SIG-M5 treated with dmso at 0.1 percent for 504 hours (cell line): ENCODE data around the gene SLC25A42.
A peak's percentile ranks its signal among the peaks of the same experiment; 100 is the strongest.
"Not testable (repeated sequence)": the region's sequence is repeated elsewhere in the genome, so short reads cannot be mapped to it uniquely, and the experiment has no call there.

Source experiments
- DNase-seq: peaks from one replicate; lab custom pipeline; 2025; ENCODE audit not compliant: unreplicated experiment; lab: John Stamatoyannopoulos, UW

SLC25A42 gene

GRCh38 chr19:19103167-19103566, 39.4 kb downstream of the SLC25A42 start:
- no peak for DNase-seq

DNA sequence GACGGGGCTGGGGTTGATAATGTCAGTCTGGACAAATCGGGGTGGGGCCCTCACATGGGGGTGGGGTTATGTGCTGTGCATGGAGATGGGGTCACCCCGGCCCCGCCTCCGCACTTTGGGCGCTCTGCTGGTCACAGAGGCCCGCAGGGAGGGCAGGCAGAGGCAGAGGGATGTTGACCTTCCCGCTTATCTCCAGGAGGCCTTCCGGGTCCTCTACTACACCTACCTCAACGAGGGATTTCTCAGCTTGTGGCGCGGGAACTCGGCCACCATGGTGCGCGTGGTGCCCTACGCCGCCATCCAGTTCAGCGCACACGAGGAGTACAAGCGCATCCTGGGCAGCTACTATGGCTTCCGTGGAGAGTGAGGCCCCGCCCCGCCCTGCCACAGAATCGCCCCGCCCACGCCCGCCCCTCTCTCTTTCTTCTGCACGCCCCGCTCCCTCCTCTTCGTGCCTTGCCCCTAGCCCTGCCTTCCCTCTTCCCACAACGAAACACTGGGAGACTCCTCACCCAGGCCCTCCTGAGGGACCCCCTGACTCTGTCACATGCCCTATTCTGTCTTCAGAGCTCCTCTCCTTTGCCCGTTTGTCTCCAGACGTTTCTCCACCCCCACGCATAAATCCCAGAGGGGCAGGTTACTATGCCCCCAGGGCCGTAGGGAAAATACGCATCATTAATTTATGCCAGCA, 41.7 kb downstream of the SLC25A42 start:
- no peak for DNase-seq

GRCh38 chr19:19106056-19106551, 42.3 kb downstream of the SLC25A42 start:
- DNase-seq = no peak

GRCh38 chr19:19106938-19107337, 43.1 kb downstream of the SLC25A42 start:
- not testable (repeated sequence) for DNase-seq

- DNase-seq = no peak
These were observed 43.9 kb downstream of the SLC25A42 start for GRCh38 chr19:19107654-19108053.

GRCh38 chr19:19109601-19110000, 45.8 kb downstream of the SLC25A42 start:
- no peak for DNase-seq

DNA sequence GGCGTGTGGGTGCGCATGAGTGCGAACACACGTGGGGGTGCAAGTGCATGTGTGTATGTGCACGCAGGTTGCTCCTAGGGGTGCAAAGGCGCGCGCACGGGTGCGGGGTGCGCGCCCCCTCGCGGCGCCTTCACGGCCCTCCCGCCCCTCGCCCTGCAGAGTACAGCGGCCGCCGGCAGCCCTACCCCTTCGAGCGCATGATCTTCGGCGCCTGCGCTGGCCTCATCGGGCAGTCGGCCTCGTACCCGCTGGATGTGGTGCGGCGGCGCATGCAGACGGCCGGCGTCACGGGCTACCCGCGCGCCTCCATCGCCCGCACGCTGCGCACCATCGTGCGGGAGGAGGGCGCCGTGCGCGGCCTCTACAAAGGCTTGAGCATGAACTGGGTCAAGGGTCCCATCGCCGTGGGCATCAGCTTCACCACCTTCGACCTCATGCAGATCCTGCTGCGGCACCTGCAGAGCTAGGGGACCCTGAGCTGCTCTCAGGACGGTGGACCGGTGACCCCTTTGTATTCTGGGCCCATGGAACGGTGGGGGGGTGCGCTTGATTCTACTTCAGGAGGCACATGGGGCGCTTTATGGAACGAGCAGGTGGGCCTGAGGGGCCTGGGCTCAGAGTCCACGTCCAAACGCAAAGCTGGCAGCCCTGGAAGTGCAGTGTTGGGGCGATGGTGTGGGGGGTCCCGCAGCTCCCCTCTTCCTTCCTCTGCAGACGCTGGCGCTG, 46.8 kb downstream of the SLC25A42 start:
- DNase-seq = no peak

DNA sequence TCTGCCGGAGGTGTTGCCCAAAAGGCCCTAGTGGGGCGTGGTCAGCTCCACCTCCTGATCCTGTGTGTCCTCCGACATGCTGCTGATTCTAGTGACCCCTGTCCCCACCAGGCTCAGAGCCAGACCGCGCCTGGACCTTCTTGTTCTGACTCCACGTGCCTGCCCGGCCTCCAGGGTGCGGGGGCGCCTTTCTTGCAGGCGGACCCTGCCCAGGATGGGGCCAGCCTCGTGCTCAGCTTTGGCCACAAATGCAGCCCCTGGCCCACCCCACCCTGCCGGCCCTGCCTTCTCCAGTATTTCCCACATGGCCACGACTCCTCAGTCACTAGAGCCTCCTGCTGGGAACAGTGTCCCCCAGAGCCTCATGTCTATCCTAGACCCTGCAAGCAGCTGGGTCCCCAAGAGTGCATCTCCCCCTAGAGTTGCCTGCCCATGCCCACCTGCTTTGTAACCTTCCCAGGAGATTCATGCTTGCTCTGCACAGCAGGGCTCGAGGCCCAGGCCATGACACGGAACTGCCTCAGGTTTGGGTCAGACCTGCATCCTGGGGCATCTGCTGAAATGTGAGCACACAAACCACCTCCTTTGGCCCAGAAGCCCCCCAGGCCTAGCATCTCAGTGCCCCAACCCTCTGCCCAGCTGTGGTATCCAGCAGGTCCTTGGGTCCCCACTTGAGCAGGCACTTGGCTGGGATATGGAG, 47.5 kb downstream of the SLC25A42 start:
- no peak for DNase-seq

DNA sequence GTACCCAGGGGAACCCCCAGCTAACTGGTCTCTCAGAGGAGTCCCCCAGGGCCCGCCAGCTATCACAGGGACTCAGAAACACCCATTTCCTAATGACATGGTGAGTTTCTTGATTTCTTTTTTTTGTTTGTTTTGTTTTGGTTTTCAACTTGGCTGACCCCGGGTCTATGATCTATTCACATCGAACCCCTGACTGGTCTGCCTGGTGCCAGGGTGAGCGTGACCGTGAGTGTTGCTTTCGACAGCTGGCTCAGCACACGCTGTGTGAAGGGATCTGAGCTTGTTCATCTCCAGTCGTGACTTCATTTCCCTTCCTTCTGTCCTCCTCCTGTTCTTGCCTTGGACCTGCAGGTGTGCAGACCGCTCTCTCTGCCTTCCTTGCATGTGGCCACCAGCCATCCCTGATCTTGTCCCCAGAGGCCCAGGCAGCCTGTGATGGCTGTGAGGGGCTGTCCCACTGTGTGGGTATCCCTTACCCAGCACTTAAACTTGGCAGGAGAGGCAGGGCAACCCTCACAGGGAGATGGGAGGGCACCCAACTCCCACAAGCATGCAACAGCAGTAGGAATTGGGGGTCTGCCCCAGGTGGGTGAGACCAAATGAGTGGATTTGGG, 48.3 kb downstream of the SLC25A42 start:
- DNase-seq = no peak

GRCh38 chr19:19113040-19113626, 49.3 kb downstream of the SLC25A42 start:
- DNase-seq = no peak

DNA sequence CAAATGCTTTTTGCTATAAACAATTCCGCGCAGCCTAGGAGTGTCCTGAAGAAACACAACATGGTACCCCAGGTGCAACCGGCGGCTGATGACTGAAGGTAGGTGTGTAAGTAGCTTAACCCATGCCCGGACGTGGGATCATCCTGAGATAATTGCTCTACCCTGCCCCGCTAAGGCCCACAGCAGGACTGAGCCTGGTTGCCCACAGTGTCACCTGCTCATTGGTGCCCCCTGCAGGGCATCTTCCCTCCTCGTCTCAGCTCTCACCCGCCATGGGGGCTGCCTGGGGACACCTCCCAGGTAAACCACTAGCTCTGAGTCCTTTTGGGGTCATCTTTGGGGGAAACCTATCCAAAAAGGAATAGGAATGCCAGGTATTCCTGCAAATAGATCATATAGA, 52.2 kb downstream of the SLC25A42 start:
- peak; percentile 10 for DNase-seq

GRCh38 chr19:19119325-19120237, 55.8 kb downstream of the SLC25A42 start:
- no peak for DNase-seq

GRCh38 chr19:19120308-19121231, 56.8 kb downstream of the SLC25A42 start:
- no peak for DNase-seq

DNA sequence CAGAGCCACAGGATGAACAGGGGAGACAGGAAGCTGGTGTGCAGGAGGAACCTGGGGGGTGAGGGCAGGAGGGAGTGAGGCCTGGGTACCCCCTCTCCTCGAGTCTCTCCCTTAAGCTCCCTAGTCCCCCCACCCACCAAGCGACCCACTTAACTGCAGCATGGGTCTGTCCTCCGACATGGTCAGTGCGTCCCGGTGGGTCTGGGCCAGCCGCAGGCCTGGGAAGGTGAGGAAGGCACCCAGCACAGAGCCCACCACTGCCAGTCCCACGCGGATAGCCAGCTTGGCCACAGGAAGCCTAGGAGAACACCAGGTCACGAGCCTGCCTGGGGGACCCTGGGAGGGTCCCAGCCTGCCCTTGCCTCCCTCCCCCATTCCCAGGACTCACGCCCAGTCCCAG, 57.6 kb downstream of the SLC25A42 start:
- DNase-seq = no peak

- DNase-seq = no peak
These were observed 59.1 kb downstream of the SLC25A42 start for GRCh38 chr19:19122902-19123301.

GRCh38 chr19:19123386-19123785, 59.6 kb downstream of the SLC25A42 start:
- DNase-seq = no peak

GRCh38 chr19:19126102-19126501, 62.3 kb downstream of the SLC25A42 start:
- DNase-seq = no peak

- DNase-seq = no peak
These were observed 68.2 kb downstream of the SLC25A42 start for GRCh38 chr19:19131989-19132388.

- no peak for DNase-seq
These were observed 69.1 kb downstream of the SLC25A42 start for GRCh38 chr19:19132912-19133311.
